Hematopoietic multipotent progenitor cell (in vitro differentiated cells): ENCODE data around the gene PNPLA3. TPM values are rescaled to one million over a fixed set of nuclear protein-coding genes. Genes with fewer than 3 reads are reported as not detected.

ENCODE experiments used
- DNase-seq, 3 donors: peaks; one replicate each; pipeline ENCODE4 v3.0.0-alpha.2; 2011 to 2015; ENCODE audit warnings: low read depth in 2 of 3, low spot score in 2 of 3
- total RNA-seq: library from RNA; depleted of rRNA; stranded (reverse); fragments of >200 nt; gene quantifications from one replicate; pipeline ENCODE4 v1.2.3, GENCODE V29; 2012

PNPLA3 gene
- total RNA-seq, 1 donor = under 0.01 TPM

- DNase-seq = no peak
These were observed 64.7 kb downstream of the PNPLA3 start for GRCh38 chr22:43988116-43988820.

- DNase-seq = no peak
These were observed 65.4 kb downstream of the PNPLA3 start for GRCh38 chr22:43988960-43989359.

GRCh38 chr22:43990044-43990443 lies 66.4 kb downstream of the PNPLA3 start:
- no peak for DNase-seq

- DNase-seq = no peak
These were observed 67.9 kb downstream of the PNPLA3 start for GRCh38 chr22:43991316-43992020.

GRCh38 chr22:43992331-43992821 lies 68.8 kb downstream of the PNPLA3 start:
- no peak for DNase-seq

- peak; percentile 17 to 77 (median 57) for DNase-seq
These were observed 69.6 kb downstream of the PNPLA3 start for GRCh38 chr22:43993072-43993760.

GRCh38 chr22:43994006-43994405 lies 70.4 kb downstream of the PNPLA3 start:
- no peak for DNase-seq

GRCh38 chr22:43994416-43994815 lies 70.8 kb downstream of the PNPLA3 start:
- DNase-seq = no peak

- DNase-seq = no peak
These were observed 71.6 kb downstream of the PNPLA3 start for GRCh38 chr22:43995057-43995685.

- DNase-seq = no peak
These were observed 72.2 kb downstream of the PNPLA3 start for GRCh38 chr22:43995798-43996169.

GRCh38 chr22:43996170-43996980 lies 72.8 kb downstream of the PNPLA3 start:
- peak; percentile 22 to 71 (median 68) for DNase-seq

- no peak for DNase-seq
These were observed 73.3 kb downstream of the PNPLA3 start for GRCh38 chr22:43996981-43997265.

Other genes with a start within 250 kb of the PNPLA3 start
- 0.54 TPM for gene EFCAB6, start 111.5 kb upstream of the PNPLA3 start, total RNA-seq
- under 0.01 TPM for gene SULT4A1, start 61.3 kb upstream of the PNPLA3 start, total RNA-seq
- gene PNPLA5, start 31.8 kb upstream of the PNPLA3 start, total RNA-seq = not detected
- gene SAMM50, start 31.6 kb downstream of the PNPLA3 start, total RNA-seq = 22.4 TPM
- 52.8 TPM for gene PARVB, start 100.5 kb downstream of the PNPLA3 start, total RNA-seq